GM18508 (cell line): ENCODE results near the gene ZFP62.

Experiments used
- ATAC-seq: cut with Tn5 transposase; IDR thresholded peaks from one replicate; pipeline ENCODE4 v1.9.1; 2021; ENCODE audit warnings: moderate number of reproducible peaks; ENCODE audit not compliant: insufficient read depth, unreplicated experiment

Gene ZFP62

GRCh38 chr5:180813420-180813819, 47.7 kb downstream of the ZFP62 start:
- no peak for ATAC-seq

- no peak for ATAC-seq
Observed at GRCh38 chr5:180811623-180812124, 49.4 kb downstream of the ZFP62 start.

- ATAC-seq, result no peak
Observed at GRCh38 chr5:180810959-180811622, 50.0 kb downstream of the ZFP62 start.

GRCh38 chr5:180810210-180810958, 50.7 kb downstream of the ZFP62 start:
- ATAC-seq, result peak; percentile 28

GRCh38 chr5:180809403-180810209, 51.5 kb downstream of the ZFP62 start:
- ATAC-seq, result peak; percentile 58

GRCh38 chr5:180808461-180809000, 52.5 kb downstream of the ZFP62 start:
- no peak for ATAC-seq

- no peak for ATAC-seq
Observed at GRCh38 chr5:180807654-180808414, 53.2 kb downstream of the ZFP62 start.

GRCh38 chr5:180807046-180807445, 54.0 kb downstream of the ZFP62 start:
- ATAC-seq, result no peak

- ATAC-seq, result no peak
Observed at GRCh38 chr5:180806351-180807011, 54.6 kb downstream of the ZFP62 start.

GRCh38 chr5:180804129-180804618, 56.9 kb downstream of the ZFP62 start:
- ATAC-seq, result peak; percentile 2

- peak; percentile 62 for ATAC-seq
Observed at GRCh38 chr5:180803181-180804128, 57.6 kb downstream of the ZFP62 start.

GRCh38 chr5:180802325-180803180, 58.5 kb downstream of the ZFP62 start, which contains the start of gene MGAT1:
Gene MGAT1, minus strand, starts transcription at chr5:180802806. Its CDS starts 9,835 bp downstream, at chr5:180792971.
- ATAC-seq, result no peak

- no peak for ATAC-seq
Observed at GRCh38 chr5:180801596-180802324, 59.3 kb downstream of the ZFP62 start.

- no peak for ATAC-seq
Observed at GRCh38 chr5:180799902-180800801, 60.9 kb downstream of the ZFP62 start.

- no peak for ATAC-seq
Observed at GRCh38 chr5:180799194-180799593, 61.9 kb downstream of the ZFP62 start.
